Pons (tissue), 1 donor: ENCODE measurements around the gene TFG.
"Not testable (repeated sequence)": the region's sequence is repeated elsewhere in the genome, so short reads cannot be mapped to it uniquely, and the experiment has no call there.

Experiments
- DNase-seq: peaks from one replicate; pipeline ENCODE4 v3.0.0-alpha.2; 2016; ENCODE audit warnings: low spot score

TFG gene

GRCh38 chr3:100708989-100709841, at the start of gene TFG:
Gene TFG (plus strand): TSS chr3:100709494. CDS start chr3:100713686, 4,192 bp downstream.
- peak; percentile 98 for DNase-seq

GRCh38 chr3:100661294-100661693, 48.0 kb upstream of the TFG start:
- not testable (repeated sequence) for DNase-seq

- DNase-seq, result no peak
Observed at GRCh38 chr3:100662113-100662823, 47.0 kb upstream of the TFG start.

- no peak for DNase-seq
Observed at GRCh38 chr3:100665230-100665629, 44.1 kb upstream of the TFG start.

- not testable (repeated sequence) for DNase-seq
Observed at GRCh38 chr3:100666699-100667098, 42.6 kb upstream of the TFG start.

GRCh38 chr3:100667316-100667715, 42.0 kb upstream of the TFG start:
- DNase-seq, result not testable (repeated sequence)

GRCh38 chr3:100670995-100671394, 38.3 kb upstream of the TFG start:
- DNase-seq, result not testable (repeated sequence)

GRCh38 chr3:100681496-100681895, 27.8 kb upstream of the TFG start:
- no peak for DNase-seq

- no peak for DNase-seq
Observed at GRCh38 chr3:100682056-100682853, 27.0 kb upstream of the TFG start.

- no peak for DNase-seq
Observed at GRCh38 chr3:100682854-100683760, 26.2 kb upstream of the TFG start.

- no peak for DNase-seq
Observed at GRCh38 chr3:100693225-100693624, 16.1 kb upstream of the TFG start.

- no peak for DNase-seq
Observed at GRCh38 chr3:100695696-100696095, 13.6 kb upstream of the TFG start.

GRCh38 chr3:100696161-100696560, 13.1 kb upstream of the TFG start:
- no peak for DNase-seq

GRCh38 chr3:100697172-100697571, 12.1 kb upstream of the TFG start:
- no peak for DNase-seq

GRCh38 chr3:100697723-100698285, 11.5 kb upstream of the TFG start:
- DNase-seq, result no peak

- DNase-seq, result no peak
Observed at GRCh38 chr3:100698736-100699135, 10.6 kb upstream of the TFG start.

GRCh38 chr3:100700708-100701107, 8.6 kb upstream of the TFG start:
- DNase-seq, result no peak

- no peak for DNase-seq
Observed at GRCh38 chr3:100702082-100702979, 7.0 kb upstream of the TFG start.

GRCh38 chr3:100702980-100703345, 6.3 kb upstream of the TFG start:
- DNase-seq, result no peak

- no peak for DNase-seq
Observed at GRCh38 chr3:100703865-100704264, 5.4 kb upstream of the TFG start.
